ENCODE measurements around the gene FAF2.
"Not testable (repeated sequence)": the region's sequence is repeated elsewhere in the genome, so short reads cannot be mapped to it uniquely, and the experiment has no call there.

The FAF2 gene

DNA sequence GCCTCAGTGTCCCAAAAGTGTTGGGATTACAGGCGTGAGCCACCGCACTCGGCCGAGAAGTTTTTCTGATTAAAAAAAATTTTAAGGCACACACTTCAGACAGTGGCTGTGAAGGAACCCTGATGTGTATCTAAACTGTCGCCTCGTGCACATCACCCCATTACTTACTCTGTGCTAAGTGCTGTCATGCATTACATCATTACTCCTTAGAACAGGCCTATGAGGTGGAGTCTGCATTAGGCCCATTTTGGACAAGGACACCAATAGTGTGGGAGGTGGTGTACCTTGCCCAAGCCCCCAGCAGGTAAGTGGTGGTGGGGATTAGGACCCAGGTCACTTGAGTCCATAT is 97.2 kb downstream of the FAF2 start:
- no peak for DNase-seq (ENCODE audit: low read depth)

DNA sequence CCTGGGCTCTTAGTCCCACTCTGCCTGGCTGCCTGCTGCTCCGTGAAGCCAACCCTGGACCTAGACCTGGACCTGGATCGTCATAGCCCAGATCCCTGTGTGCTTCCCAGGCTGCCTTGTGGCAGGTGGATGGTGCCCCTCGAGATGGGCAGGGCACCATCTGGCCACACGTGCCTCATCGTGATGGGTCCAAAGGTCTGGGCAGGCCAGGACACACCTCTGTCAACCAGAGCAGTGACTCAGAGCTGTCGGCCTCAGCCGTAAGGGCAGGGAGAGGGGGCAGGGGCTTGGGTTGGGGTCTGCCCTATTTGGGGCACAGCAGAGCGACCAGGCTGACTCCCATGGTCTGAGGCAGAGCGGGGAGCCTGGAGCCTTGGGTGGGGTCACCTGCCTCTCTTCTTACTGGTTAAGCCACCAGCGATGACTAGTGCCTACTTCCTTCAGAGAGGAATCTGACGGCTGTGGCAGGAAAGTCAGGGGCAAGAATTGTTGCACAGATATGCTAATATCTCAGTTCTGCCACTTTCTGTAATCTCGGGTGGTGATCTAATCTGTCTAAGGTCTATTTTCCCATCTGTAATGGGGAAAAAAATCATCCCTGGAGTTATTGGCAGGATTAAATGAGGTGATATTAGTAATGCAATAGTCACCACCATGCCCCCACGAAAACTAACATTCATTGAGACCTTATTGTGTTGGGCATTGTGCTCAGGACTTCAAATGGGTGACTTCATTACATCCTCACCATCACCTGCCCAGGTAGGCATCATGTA is 97.7 kb downstream of the FAF2 start:
- DNase-seq (ENCODE audit: low read depth), result no peak

DNA sequence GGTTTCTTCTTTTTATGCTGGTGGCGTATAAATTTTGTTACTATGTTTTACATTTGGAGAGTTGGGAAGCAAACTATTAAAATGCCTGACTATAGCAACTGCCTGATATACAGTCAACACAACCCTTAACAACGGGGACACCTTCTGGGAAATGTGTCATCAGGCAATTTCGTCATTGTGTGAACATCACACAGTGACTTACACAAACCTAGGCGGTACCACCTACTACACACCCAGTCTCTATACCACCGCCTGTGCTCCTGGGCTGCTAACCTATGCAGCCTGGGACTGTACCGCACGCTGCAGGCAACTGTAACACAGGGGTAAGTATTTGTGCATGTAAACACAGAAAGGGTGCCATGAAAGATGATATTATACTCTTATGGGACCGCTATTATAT is 99.6 kb downstream of the FAF2 start:
- no peak for DNase-seq (ENCODE audit: low read depth)

DNA sequence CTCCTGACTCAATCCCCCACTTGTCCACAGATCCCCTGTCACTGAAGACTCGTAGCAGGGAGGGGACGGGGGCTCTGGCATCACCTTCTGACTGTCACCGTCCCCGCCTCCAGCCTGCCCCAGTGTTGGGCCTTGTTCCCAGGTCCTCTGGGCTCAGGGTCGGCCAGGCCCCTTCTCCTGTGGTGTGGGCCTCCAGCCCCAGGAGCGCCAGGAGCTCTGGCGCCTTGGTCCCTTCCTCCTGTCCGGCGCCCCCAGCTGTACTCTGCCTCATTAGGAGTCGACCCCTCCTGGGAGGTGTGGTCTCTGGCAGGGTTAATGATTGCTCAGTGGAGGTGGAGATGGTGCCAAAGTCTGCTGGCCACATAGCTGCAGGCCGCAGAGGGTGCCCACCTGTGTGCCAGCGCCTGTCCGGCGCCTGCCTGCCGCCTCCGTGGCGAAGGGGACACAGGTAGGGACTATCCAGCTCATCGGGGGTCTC is 100.8 kb downstream of the FAF2 start, which contains the start of gene CDHR2:
Gene CDHR2 (plus strand): TSS at position 376 of the 478 bp plus-strand sequence. CDS start 16,011 bp downstream, outside the sequence.
- DNase-seq (ENCODE audit: low read depth), result no peak

DNA sequence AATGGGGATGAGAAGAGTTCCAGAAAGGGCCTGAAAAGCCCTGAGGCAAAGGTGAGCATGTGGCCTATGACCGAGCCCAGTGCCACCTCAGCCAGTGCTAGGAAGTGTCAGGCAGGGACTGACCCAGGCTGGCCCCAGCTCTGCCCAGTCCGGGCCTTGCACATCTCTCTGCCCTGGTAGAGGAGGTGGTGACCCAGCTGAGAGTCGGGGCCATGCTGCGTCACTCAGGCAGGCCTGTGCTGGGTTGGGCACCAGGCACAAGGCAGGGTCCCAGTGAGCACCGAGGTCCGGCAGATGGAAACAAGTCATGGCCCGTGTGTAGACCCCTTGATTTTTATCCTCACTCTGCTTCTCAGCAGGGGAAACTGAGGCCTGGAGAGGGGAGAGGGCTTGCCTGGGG is 101.7 kb downstream of the FAF2 start:
- DNase-seq (ENCODE audit: low read depth), result no peak

DNA sequence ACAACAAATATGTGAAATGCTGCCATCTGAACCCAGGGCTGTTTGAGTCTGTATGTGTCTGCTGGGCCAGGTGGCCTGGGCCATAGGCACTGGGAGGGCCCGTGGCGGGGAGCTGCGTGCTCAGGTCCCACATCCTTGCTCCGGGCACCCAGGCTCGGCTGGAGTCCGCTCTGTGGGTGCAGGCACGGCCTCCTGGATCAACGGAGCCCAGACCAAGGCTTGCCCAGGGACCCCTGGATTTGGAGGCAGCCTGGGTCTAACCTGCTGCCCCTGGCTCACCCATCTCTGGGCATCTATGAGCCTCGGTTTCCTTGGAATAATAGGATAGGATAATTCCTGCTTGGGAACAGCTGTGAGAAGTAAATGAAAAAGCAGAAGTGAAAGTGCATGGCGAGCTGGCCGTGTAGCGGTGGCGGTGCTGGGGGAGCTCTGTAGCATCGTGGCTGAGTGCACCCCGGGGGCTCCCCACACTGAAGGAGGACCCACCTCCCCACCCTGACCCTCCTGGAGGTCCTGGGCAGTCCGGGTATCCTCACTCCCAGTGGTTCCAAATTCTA is 102.2 kb downstream of the FAF2 start:
- no peak for DNase-seq (ENCODE audit: low read depth)

DNA sequence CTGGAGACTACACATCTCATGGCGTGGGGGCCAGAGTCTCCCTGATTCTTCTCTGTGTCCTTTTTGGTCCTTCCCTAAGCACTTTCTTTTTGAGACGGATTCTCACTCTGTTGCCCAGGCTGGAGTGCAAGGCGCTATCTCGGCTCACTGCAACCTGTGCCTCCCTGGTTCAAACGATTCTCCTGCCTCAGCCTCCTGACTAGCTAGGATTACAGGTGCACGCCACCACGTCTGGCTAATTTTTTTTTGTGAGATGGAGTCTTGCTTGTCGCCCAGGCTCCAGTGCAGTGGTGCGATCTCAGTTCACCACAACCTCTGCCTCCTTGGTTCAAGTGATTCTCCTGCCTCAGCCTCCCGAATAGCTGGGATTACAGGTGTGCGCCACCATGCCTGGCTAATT is 102.8 kb downstream of the FAF2 start:
- not testable (repeated sequence) for DNase-seq (ENCODE audit: low read depth)

DNA sequence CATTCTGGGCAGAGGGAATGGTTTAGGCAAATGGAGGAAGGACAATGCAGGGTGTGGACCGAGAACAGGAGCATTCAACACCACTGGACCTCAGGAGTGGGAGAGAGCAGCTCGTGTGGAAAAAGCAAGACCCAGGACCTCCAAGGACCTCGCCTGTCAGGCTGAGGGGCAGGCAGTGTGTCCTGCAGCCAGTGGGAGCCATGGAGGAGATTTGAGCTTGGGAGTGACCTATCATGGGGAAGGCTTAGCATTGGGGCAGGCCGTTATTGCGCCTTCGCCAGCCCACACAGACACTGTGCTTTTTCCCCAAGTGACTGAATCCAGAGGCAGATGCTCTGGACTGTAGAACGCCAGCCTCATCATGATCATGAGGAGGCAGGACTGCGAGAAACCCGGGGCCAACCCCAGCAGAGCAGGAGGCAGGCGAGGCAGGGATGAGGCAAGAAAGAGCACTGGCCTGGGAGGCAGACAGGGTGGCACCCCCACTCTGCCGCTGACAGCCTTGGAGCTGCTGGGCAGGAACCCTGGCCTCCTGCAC is 104.2 kb downstream of the FAF2 start:
- DNase-seq (ENCODE audit: low read depth), result no peak

DNA sequence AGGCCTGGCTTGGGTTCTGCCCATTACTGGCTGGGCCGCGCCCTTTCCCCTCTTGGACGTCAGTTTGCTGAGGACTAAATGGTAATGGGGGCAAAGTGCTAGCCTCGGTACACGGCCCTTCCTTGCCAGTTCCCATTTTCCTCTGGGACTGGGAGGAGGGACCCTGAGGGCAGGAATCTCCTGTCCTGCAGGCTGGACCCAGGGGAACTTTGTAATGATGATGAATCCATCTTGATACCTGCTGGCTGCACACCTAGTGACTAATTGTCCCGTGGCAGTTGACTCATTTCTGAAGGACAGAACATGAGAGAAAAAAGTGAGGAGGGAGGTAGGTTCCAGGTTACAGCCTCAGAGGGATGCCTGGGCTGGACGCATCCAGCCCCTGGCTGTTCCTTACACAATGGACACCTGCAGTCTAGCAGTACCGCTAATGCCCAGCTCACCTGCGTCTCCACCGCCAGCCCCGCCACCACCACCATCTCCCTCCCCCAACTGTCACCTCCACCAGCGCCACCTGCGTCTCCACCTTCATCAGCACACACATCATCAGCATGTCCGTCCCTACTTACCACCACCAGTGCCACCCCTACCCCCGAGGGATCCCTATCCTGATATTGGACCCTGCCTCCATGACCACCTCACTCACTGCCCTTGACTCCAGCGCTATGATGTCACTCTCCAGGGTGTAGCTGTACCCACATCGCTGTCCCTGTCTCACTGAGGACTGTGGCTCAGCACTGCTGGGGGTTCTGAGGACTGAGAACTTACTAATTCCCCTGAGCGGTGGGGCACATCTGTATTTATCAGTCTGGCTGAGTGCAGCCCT is 105.3 kb downstream of the FAF2 start:
- DNase-seq (ENCODE audit: low read depth), result no peak

DNA sequence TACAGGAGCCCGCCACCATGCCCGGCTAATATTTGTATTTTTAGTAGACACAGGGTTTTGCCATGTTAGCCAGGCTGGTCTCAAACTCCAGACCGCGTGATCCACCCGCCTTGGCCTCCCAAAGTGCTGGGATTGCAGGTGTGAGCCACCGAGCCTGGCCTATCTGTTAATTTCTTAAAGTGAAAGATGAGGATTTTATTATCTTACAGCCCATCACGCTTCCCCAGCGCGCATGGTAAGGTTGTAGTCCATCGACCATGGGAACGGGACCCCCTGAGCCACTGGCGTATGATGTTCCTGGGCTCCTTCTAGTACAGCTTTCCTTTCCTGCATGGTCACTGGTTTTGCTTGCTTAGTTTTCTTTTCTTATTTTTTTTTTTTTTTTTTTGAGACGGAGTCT is 109.7 kb downstream of the FAF2 start:
- no peak for DNase-seq (ENCODE audit: low read depth)

All from stimulated activated CD4-positive, alpha-beta T cell treated with anti-CD3 and anti-CD28 coated beads, Interleukin-2, amount 100 ng/mL, for 4 hours (primary cell).